Fibroblast of lung (primary cell): ENCODE results near the gene NDUFAF5.

Source experiments
- EZH2 ChIP-seq: IDR thresholded peaks from 2 replicates; pipeline ENCODE4 v1.5.1; 2012; ENCODE audit warnings: low read length, control low read depth, mild to moderate bottlenecking; ENCODE audit errors: missing control alignments
- TF ChIP-seq, protein P1 (sequence below), 2 donors: IDR thresholded peaks in 1 of 2; conservative IDR thresholded peaks in 1 of 2; 1 replicate in 1 of 2; 2 replicates in 1 of 2; pipeline ENCODE4 v1.5.1; 2011 to 2012; ENCODE audit warnings: low read length in 2 of 2, control low read depth in 1 of 2, inconsistent platforms in 1 of 2, low read depth in 1 of 2, mild to moderate bottlenecking in 1 of 2

- TF ChIP-seq, protein P1, sequence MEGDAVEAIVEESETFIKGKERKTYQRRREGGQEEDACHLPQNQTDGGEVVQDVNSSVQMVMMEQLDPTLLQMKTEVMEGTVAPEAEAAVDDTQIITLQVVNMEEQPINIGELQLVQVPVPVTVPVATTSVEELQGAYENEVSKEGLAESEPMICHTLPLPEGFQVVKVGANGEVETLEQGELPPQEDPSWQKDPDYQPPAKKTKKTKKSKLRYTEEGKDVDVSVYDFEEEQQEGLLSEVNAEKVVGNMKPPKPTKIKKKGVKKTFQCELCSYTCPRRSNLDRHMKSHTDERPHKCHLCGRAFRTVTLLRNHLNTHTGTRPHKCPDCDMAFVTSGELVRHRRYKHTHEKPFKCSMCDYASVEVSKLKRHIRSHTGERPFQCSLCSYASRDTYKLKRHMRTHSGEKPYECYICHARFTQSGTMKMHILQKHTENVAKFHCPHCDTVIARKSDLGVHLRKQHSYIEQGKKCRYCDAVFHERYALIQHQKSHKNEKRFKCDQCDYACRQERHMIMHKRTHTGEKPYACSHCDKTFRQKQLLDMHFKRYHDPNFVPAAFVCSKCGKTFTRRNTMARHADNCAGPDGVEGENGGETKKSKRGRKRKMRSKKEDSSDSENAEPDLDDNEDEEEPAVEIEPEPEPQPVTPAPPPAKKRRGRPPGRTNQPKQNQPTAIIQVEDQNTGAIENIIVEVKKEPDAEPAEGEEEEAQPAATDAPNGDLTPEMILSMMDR (conservative IDR thresholded peaks at IDR 0.05 in 1 of 2, IDR thresholded peaks at IDR 0.05 in 1 of 2; ENCODE audit: low read depth in 1 of 2, low read length in 2 of 2) = no peak
- no peak for TF ChIP-seq EZH2
These were observed 81.0 kb downstream of the NDUFAF5 start for GRCh38 chr20:13865791-13866351.
